IPS-18c (cell line): Measurements from ENCODE around the gene LYG1.
"Not testable (repeated sequence)": the region's sequence is repeated elsewhere in the genome, so short reads cannot be mapped to it uniquely, and the experiment has no call there.

ENCODE experiments used
- H3K4me3 ChIP-seq: 2 replicates; pipeline ENCODE4 v1.7.0; 2013; ENCODE audit warnings: low read depth, mild to moderate bottlenecking, low read length, moderate library complexity; ENCODE audit not compliant: insufficient read depth
- H3K9me3 ChIP-seq: one replicate; pipeline ENCODE4 v1.6.1; 2013; ENCODE audit warnings: mild to moderate bottlenecking, low read length, moderate library complexity; ENCODE audit not compliant: control insufficient read depth, insufficient read depth

Gene LYG1

DNA sequence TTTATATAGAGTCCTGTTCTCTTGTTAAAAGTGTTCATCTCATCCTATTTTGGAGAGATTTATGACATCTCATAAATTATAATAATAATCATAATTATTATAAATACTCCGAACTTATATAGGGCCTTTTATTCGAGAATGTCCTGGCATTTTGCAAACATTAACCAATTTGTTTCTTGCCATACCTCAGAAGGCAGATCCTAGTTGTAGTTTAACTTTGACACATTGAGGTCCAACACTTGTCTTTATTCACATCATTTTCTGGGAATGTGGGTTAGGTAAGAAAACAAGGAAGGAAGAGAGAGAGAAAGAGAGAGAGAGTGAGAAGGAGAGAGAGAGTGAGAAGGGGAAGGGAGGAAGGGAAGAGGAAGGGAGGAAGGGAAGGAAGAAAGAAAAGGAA is at the start of gene LYG1:
Gene LYG1, minus strand, starts transcription at position 101 of the 400 bp plus-strand sequence. CDS start 5,527 bp downstream, outside the sequence.
- not testable (repeated sequence) for H3K9me3 ChIP-seq, H3K4me3 ChIP-seq

DNA sequence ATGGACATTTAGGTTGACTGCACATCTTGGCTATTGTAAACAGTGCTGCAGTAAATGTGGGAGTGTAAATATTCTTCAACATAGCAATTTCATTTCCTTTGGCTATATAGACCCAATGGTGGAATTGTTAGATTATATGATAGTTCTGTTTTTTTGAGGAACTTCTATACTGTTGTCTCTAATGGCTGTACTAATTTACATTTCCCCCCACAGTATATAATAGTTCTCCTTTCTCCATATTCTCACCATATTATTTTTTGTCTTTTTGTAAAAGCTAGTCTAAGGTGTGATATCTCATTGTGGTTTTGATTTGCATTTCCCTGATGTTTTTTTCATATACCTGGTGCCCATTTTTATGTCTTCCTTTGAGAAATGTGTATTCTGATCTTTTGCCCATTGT is 49.2 kb upstream of the LYG1 start:
- Histone ChIP-seq H3K4me3 (no peak overlapping the region), H3K9me3 (no peaks in the 10 kb centered on the region)

DNA sequence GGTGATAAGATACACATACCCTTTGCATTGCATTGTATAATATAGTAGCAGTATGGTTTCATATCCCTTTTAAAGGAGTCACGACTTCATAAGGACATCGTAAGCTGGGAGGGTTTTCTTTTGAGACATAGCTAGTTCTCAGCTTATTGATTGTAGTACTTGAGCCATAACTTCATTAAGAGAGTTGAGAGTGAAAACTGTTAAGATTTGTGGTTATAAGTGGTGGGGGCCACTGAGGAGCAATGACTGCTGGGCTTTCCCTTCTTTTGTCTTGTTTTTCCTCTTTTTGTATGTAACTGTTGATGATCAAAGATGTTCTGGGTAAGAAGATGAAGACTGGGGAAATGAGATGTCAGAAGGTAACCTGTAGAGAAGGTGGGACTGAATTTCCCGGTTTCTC is 47.2 kb upstream of the LYG1 start:
- Histone ChIP-seq H3K9me3 (no peaks in the 10 kb centered on the region), H3K4me3 (no peak overlapping the region)

DNA sequence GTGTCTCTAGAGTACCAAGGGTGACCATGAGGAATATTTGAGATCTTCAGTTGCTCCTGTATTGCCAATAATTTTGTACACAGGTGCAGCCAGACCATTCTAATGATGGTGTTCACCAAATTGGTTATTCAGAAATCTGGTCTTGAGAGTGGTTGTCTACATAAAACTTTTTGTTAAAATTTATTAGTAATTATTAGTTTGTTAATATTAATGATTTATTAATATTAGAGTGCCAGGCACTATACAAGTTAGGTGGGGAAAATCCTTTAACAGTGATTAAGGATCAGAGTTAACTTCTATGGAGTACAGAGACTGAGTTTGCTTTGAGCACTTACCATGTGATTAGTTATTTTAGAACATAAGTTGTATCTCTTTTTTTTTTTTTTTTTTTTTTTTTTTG is 45.2 kb upstream of the LYG1 start:
- no peak overlapping the region for H3K4me3 ChIP-seq
- H3K9me3 ChIP-seq: no peaks in the 10 kb centered on the region

DNA sequence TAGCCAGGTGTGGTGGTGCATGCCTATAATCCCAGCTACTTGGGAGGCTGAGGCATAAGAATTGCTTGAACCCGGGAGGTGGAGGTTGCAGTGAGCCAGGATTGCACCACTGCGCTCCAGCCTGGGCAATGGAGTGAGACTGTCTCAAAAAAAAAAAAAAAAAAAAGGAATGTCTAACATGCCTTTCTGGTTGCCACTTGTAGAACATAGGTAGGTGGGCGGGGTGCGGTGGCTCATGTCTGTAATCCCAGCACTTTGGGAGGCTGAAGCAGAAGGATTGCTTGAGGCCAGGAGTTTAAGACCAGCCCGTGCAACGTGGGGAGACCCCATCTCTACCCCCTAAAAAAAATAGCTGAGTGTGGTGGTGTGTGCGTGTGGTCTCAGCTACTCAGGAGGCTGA is 44.4 kb upstream of the LYG1 start:
- not testable (repeated sequence) for H3K4me3 ChIP-seq, H3K9me3 ChIP-seq

- Histone ChIP-seq H3K9me3 (no peaks in the 10 kb centered on the region), H3K4me3 (no peak overlapping the region)
Measured at GRCh38 chr2:99342536-99342935, 41.5 kb upstream of the LYG1 start.

DNA sequence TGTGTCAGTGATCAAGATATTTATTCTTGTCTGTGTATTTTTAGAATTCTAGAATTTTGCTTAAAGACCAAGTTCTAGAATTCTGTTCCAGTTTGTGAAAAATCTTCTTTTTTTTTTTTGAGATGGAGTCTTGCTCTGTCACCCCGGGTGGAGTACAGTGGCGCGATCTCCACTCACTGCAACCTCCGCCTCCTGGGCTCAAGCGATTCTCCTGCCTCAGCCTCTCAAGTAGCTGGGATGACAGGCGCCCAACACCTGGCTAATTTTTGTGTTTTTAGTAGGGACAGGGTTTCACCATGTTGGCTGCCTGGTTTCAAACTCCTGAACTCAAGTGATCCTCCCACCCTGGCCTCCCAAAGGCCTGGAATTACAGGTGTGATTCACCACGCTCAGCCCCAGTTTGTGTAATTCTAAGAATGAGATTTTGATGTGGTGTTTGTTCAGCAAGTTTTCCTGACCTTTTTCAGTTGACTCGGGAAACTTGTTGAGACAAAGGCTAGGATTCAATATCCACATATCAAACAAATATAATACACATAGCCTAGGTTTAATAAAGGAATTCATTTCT is 39.8 kb upstream of the LYG1 start:
- Histone ChIP-seq H3K9me3 (no peaks in the 10 kb centered on the region), H3K4me3 (no peak overlapping the region)

- peak overlapping the region; percentile 83 for H3K4me3 ChIP-seq
Measured at GRCh38 chr2:99338029-99338585, 37.1 kb upstream of the LYG1 start.

GRCh38 chr2:99337113-99338028 is 36.4 kb upstream of the LYG1 start, which contains the start of gene EIF5B:
Gene EIF5B (plus strand): TSS chr2:99337389. CDS start chr2:99337555, 166 bp downstream.
- H3K4me3 ChIP-seq: peak within 1 kb of the TSS; percentile 83
- no peaks in the 10 kb centered on the region for H3K9me3 ChIP-seq

More at GRCh38 chr2:99338029-99338585, 37.1 kb upstream of the LYG1 start:
- H3K9me3 ChIP-seq: no peaks in the 10 kb centered on the region

DNA sequence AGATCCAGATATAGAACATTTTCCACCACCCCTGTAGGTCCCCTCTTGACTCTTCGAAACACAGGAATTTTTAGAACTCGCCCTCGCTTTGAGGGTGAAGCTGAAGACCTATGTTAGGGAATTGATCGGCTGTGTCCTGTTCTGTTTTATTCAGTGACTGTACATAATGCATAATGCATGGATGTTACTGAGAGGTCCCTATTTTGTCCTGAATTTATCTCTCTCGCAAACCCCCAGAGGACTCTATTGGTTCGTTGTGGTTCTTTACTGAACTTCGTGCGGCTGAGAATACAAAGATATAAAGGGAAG is 35.8 kb upstream of the LYG1 start:
- Histone ChIP-seq H3K9me3 (no peaks in the 10 kb centered on the region), H3K4me3 (peak overlapping the region; percentile 83; the same call in 1 of the 2 replicates)

- peak within 1 kb of the TSS; percentile 83 for H3K4me3 ChIP-seq
- H3K9me3 ChIP-seq: no peaks in the 10 kb centered on the region
Measured at GRCh38 chr2:99335911-99336803, 35.2 kb upstream of the LYG1 start, which contains the start of gene TXNDC9. Gene TXNDC9 (minus strand): TSS chr2:99336333. CDS start chr2:99333210, 3,123 bp downstream.

- no peak overlapping the region for H3K4me3 ChIP-seq
- H3K9me3 ChIP-seq: no peaks in the 10 kb centered on the region
Measured at GRCh38 chr2:99325384-99325783, 24.4 kb upstream of the LYG1 start.

DNA sequence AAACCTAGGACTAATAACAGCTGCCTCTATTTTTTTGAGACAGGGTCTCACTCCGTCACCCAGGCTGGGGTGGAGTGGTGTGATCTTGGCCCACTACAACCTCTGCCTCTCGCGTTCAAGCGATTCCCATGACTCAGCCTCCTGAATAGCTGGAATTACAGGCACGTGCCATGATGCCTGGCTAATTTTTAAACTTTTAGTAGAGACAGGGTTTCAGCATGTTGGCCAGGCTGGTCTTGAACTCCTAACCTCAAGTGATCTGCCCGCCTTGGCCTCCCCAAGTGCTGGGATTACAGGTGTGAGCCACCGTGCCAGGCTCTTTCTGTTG is 16.8 kb upstream of the LYG1 start:
- H3K9me3 ChIP-seq, H3K4me3 ChIP-seq: not testable (repeated sequence)

- H3K4me3 ChIP-seq: no peak overlapping the region
- H3K9me3 ChIP-seq: no peaks in the 10 kb centered on the region
Measured at GRCh38 chr2:99317161-99317872, 16.3 kb upstream of the LYG1 start.

DNA sequence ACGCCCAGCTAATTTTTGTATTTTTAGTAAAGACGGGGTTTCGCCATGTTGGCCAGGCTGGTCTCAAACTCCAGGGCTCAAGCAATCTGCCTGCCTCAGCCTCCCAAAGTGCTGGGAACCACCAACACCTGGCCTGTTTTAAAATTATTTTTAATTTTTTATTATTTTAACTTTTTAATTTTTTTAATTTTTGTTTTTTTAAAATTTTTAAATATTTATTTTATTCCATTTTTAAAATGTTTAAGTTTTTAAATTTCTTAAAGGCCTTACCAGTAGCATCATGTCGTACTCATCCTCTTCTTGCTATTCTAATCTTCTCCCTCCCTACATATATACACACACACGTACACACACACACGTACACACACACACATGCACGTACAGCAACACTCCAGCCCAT is 1.4 kb downstream of the LYG1 start:
- no peak overlapping the region for H3K4me3 ChIP-seq
- no peaks in the 10 kb centered on the region for H3K9me3 ChIP-seq

DNA sequence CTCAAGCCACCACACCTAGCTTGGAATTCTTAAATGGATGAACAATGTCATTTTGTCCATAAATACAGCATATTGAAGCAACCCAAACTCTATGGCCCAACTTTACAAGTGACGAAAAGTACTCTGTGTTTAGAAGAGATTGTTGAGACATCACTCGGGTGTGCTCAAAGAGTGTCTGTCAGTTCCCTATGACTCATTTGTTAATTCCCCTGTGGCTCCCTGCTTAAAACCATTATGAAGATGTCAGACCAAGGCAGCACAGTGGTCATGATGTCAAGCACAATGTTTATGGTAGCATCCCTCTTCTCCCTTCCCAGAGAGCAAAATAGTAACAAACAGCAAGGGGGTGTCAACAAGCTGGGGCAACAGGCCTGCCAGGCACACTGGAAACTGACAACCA is 3.0 kb downstream of the LYG1 start:
- no peaks in the 10 kb centered on the region for H3K9me3 ChIP-seq
- H3K4me3 ChIP-seq: no peak overlapping the region

DNA sequence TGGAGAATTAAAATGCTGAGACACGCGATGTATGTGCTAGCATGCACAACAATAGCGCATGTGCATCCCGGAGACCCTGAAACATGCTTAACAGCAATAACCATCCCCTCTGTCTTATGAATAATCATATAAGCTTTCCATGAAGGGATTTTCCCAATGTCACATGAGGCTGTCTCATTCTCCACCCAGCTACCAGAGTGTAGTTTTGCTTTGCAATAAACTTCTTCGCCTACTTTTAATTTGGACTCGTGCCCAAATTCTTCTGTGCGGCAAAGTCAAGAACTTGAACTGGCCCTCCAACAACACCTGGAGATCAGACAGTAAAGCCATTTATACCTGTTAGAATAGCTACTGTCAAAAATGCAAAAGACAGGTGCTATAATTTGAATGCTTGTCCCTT is 15.5 kb downstream of the LYG1 start:
- H3K4me3 ChIP-seq: no peak overlapping the region
- H3K9me3 ChIP-seq: no peaks in the 10 kb centered on the region
